ENCODE data around the gene VSIG8.
"Not testable (repeated sequence)": the region's sequence is repeated elsewhere in the genome, so short reads cannot be mapped to it uniquely, and the experiment has no call there.

Gene VSIG8

GRCh38 chr1:159862557-159862956 is at the start of gene VSIG8:
TSS of gene VSIG8 (minus strand) at chr1:159862657. CDS start at chr1:159862521, 136 bp downstream.
- no peak for DNase-seq

- DNase-seq = peak; percentile 68
Observed at GRCh38 chr1:159911326-159912070, 49.0 kb upstream of the VSIG8 start.

GRCh38 chr1:159908031-159908940 is 45.8 kb upstream of the VSIG8 start:
- DNase-seq = no peak

GRCh38 chr1:159906960-159907359 is 44.5 kb upstream of the VSIG8 start:
- no peak for DNase-seq

- DNase-seq = not testable (repeated sequence)
Observed at GRCh38 chr1:159904036-159904435, 41.6 kb upstream of the VSIG8 start.

- no peak for DNase-seq
Observed at GRCh38 chr1:159902541-159902940, 40.1 kb upstream of the VSIG8 start.

- DNase-seq = no peak
Observed at GRCh38 chr1:159900755-159901360, 38.4 kb upstream of the VSIG8 start.

- DNase-seq = no peak
Observed at GRCh38 chr1:159900086-159900680, 37.7 kb upstream of the VSIG8 start, which contains the start of gene CFAP45. TSS of gene CFAP45 (minus strand) at chr1:159900165. CDS start at chr1:159900098, 67 bp downstream.

GRCh38 chr1:159899634-159900033 is 37.2 kb upstream of the VSIG8 start:
- not testable (repeated sequence) for DNase-seq

GRCh38 chr1:159898527-159898926 is 36.1 kb upstream of the VSIG8 start:
- DNase-seq = peak; percentile 12

GRCh38 chr1:159897962-159898361 is 35.5 kb upstream of the VSIG8 start:
- no peak for DNase-seq

GRCh38 chr1:159896546-159896930 is 34.1 kb upstream of the VSIG8 start:
- DNase-seq = no peak

GRCh38 chr1:159895836-159896545 is 33.5 kb upstream of the VSIG8 start:
- no peak for DNase-seq

GRCh38 chr1:159895286-159895685 is 32.8 kb upstream of the VSIG8 start:
- no peak for DNase-seq

GRCh38 chr1:159892944-159893343 is 30.5 kb upstream of the VSIG8 start:
- no peak for DNase-seq

GRCh38 chr1:159891275-159892157 is 29.1 kb upstream of the VSIG8 start:
- peak; percentile 51 for DNase-seq

- DNase-seq = no peak
Observed at GRCh38 chr1:159890390-159890789, 27.9 kb upstream of the VSIG8 start.

GRCh38 chr1:159889821-159890252 is 27.4 kb upstream of the VSIG8 start:
- peak; percentile 59 for DNase-seq

GRCh38 chr1:159889202-159889601 is 26.7 kb upstream of the VSIG8 start:
- no peak for DNase-seq

- DNase-seq = no peak
Observed at GRCh38 chr1:159884296-159884695, 21.8 kb upstream of the VSIG8 start.

- DNase-seq = no peak
Observed at GRCh38 chr1:159883134-159883533, 20.7 kb upstream of the VSIG8 start.

Measured in GF-D8 (cell line).